ENCODE measurements around the gene TBX21. TPM values are rescaled to one million over a fixed set of nuclear protein-coding genes. Genes with fewer than 3 reads are reported as not detected.

Gene TBX21
- total RNA-seq, 1 experiment from 2014 or later, result 0.20 TPM

- Histone ChIP-seq H3K79me2 (ENCODE audit: insufficient read depth, low read length) (no peaks in the 10 kb centered on the region), H4K20me1 (ENCODE audit: insufficient read depth) (no peaks in the 10 kb centered on the region), H3K9ac (ENCODE audit: low read length) (no peak overlapping the region), H3K27me3 (ENCODE audit: insufficient read depth, low read length) (peaks cover 17% of the 10 kb centered on the region; the same call in 1 of the 2 replicates), H2AFZ (ENCODE audit: low read depth, low read length, poor library complexity, severe bottlenecking) (no peak overlapping the region), H3K4me3 (replicated peaks in 1 of 2; ENCODE audit: low read depth in 1 of 2, low read length in 2 of 2) (no peak overlapping the region), H3K4me2 (ENCODE audit: low read length) (no peak overlapping the region), H3K27ac (ENCODE audit: low read depth, low read length) (no peak overlapping the region), H3K9me3 (ENCODE audit: control insufficient read depth in 1 of 2, insufficient read depth in 1 of 2, low read depth in 1 of 2, low read length in 2 of 2) (no peaks in the 10 kb centered on the region), H3K9me2 (ENCODE audit: insufficient read depth) (no peaks in the 10 kb centered on the region), H3K36me3 (ENCODE audit: control insufficient read depth in 1 of 2, insufficient read depth in 2 of 2, low read length in 2 of 2) (no peaks in the 10 kb centered on the region), H3K4me1 (ENCODE audit: control insufficient read depth in 1 of 2, insufficient read depth in 2 of 2, low read length in 2 of 2) (peaks cover 0 to 3% of the 10 kb centered on the region in 2 experiments; a peak in 2 of 4 replicates)
- DNase-seq (ENCODE audit: low read depth, low spot score), result no peak
- CTCF ChIA-PET, result interaction anchor here (0.6 kb wide), 1 partner anchor 14 kb away, joined by 3 read pairs; no protein-coding TSS in a partner anchor
- POLR2A ChIA-PET, result no interaction called here
- intact Hi-C loops (cut with micrococcal nuclease), result no loop called here
- ATAC-seq, result no peak
- BruUV-seq (replicated peaks), result no TSS peak
- RAD21 ChIA-PET (ENCODE audit: low non-redundant PET in 1 of 2, low total read pairs in 2 of 2, uncharacterized antibody in 2 of 2, unreplicated experiment in 2 of 2), result no interaction called here
- TF ChIP-seq EZH2phosphoT487 (IDR thresholded peaks at IDR 0.05; ENCODE audit: borderline replicate concordance), result no peak
- no peak for TF ChIP-seq MAX (IDR thresholded peaks at IDR 0.05)
- no peak for TF ChIP-seq EGR1 (IDR thresholded peaks at IDR 0.05; ENCODE audit: low read depth)
- TF ChIP-seq ATF3 (IDR thresholded peaks at IDR 0.05), result no peak
- no peak for TF ChIP-seq FOSL1 (IDR thresholded peaks at IDR 0.05; ENCODE audit: low read depth)
- TF ChIP-seq RAD21 (IDR thresholded peaks at IDR 0.05; ENCODE audit: low read depth), result no peak
- TF ChIP-seq POLR2AphosphoS5 (IDR thresholded peaks at IDR 0.05; ENCODE audit: low read depth, low read length), result no peak
- TF ChIP-seq JUND (IDR thresholded peaks at IDR 0.05), result no peak
- no peak for TF ChIP-seq CEBPB (IDR thresholded peaks at IDR 0.05; ENCODE audit: low read depth)
- TF ChIP-seq YY1 (IDR thresholded peaks at IDR 0.05; ENCODE audit: extremely low read depth, insufficient replicate concordance, low read depth, low read length), result no peak
- no peak for TF ChIP-seq SIN3A (IDR thresholded peaks at IDR 0.05; ENCODE audit: low read depth)
- no peak for TF ChIP-seq REST (IDR thresholded peaks at IDR 0.05; ENCODE audit: low read depth)
- TF ChIP-seq ZNF274 (IDR thresholded peaks at IDR 0.05; ENCODE audit: low read depth, low read length), result no peak
- no peak for TF ChIP-seq POLR2A (IDR thresholded peaks at IDR 0.05; ENCODE audit: borderline replicate concordance, extremely low read depth, insufficient read depth, insufficient read length)
- no peak for TF ChIP-seq SRF (IDR thresholded peaks at IDR 0.05; ENCODE audit: low read depth)
- TF ChIP-seq SP1 (IDR thresholded peaks at IDR 0.05; ENCODE audit: low read depth), result no peak
- no peak for TF ChIP-seq CBX3 (IDR thresholded peaks at IDR 0.05; ENCODE audit: low read depth)
- TF ChIP-seq TCF7L2 (IDR thresholded peaks at IDR 0.05; ENCODE audit: borderline replicate concordance, extremely low read depth, insufficient read depth, insufficient read length), result no peak
- TF ChIP-seq CTCF (IDR thresholded peaks at IDR 0.05 in 2 of 3, conservative IDR thresholded peaks at IDR 0.05 in 1 of 3; ENCODE audit: borderline replicate concordance in 1 of 3, insufficient read depth in 1 of 3, low read depth in 2 of 3, low read length in 2 of 3), result no peak
Measured at GRCh38 chr17:47712330-47713023, 20.6 kb upstream of the TBX21 start.
